ENCODE data around the gene RBBP8.

DNA sequence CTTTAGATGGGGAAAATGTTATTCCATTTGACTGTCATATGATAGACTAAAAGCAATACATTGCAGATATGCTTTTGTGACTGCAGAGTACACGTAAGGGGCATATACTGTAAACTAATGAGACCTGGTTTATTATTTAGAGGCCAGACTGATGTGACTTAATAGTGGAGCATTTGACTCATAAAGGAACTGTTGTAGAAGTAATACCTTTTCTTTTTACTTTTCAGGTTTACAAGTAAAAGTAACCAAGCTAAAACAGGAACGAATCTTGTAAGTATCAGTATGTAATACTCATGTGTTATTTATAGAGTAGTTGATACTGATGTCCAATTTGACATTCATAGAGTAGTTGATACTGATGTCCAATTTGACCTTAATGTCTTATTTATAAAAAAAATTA is 13.1 kb downstream of the RBBP8 start:
- TF ChIP-seq, protein P1, sequence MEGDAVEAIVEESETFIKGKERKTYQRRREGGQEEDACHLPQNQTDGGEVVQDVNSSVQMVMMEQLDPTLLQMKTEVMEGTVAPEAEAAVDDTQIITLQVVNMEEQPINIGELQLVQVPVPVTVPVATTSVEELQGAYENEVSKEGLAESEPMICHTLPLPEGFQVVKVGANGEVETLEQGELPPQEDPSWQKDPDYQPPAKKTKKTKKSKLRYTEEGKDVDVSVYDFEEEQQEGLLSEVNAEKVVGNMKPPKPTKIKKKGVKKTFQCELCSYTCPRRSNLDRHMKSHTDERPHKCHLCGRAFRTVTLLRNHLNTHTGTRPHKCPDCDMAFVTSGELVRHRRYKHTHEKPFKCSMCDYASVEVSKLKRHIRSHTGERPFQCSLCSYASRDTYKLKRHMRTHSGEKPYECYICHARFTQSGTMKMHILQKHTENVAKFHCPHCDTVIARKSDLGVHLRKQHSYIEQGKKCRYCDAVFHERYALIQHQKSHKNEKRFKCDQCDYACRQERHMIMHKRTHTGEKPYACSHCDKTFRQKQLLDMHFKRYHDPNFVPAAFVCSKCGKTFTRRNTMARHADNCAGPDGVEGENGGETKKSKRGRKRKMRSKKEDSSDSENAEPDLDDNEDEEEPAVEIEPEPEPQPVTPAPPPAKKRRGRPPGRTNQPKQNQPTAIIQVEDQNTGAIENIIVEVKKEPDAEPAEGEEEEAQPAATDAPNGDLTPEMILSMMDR (IDR thresholded peaks at IDR 0.05): no peak
- TF ChIP-seq POLR2AphosphoS5 (IDR thresholded peaks at IDR 0.05): no peak

All from stomach (tissue), 4 donors.